Uterus (tissue), 2 donors: ENCODE data around the gene RBMS3.
"Not testable (repeated sequence)": the region's sequence is repeated elsewhere in the genome, so short reads cannot be mapped to it uniquely, and the experiment has no call there.

ENCODE experiments used
- POLR2A ChIP-seq, 2 donors: fragments of 450-650 bp; IDR thresholded peaks; one replicate each; pipeline ENCODE4 v1.6.1; 2016; ENCODE audit warnings: antibody characterized with exemption in 2 of 2, mild to moderate bottlenecking in 1 of 2, moderate library complexity in 1 of 2
- TF ChIP-seq, protein P1 (sequence below), 4 experiments: fragments of 200-600 bp in 2 of 4; fragments of 450-650 bp in 2 of 4; sonication (generic) in 2 of 4; IDR thresholded peaks; one replicate each; pipeline ENCODE4 v1.5.1; 2016 to 2019; ENCODE audit warnings: antibody characterized with exemption in 4 of 4, mild to moderate bottlenecking in 2 of 4, moderate library complexity in 1 of 4

GRCh38 chr3:29808324-29808723 lies 527.5 kb downstream of the RBMS3 start:
- TF ChIP-seq POLR2A (IDR thresholded peaks at IDR 0.05): not testable (repeated sequence)
- TF ChIP-seq, protein P1, sequence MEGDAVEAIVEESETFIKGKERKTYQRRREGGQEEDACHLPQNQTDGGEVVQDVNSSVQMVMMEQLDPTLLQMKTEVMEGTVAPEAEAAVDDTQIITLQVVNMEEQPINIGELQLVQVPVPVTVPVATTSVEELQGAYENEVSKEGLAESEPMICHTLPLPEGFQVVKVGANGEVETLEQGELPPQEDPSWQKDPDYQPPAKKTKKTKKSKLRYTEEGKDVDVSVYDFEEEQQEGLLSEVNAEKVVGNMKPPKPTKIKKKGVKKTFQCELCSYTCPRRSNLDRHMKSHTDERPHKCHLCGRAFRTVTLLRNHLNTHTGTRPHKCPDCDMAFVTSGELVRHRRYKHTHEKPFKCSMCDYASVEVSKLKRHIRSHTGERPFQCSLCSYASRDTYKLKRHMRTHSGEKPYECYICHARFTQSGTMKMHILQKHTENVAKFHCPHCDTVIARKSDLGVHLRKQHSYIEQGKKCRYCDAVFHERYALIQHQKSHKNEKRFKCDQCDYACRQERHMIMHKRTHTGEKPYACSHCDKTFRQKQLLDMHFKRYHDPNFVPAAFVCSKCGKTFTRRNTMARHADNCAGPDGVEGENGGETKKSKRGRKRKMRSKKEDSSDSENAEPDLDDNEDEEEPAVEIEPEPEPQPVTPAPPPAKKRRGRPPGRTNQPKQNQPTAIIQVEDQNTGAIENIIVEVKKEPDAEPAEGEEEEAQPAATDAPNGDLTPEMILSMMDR (IDR thresholded peaks at IDR 0.05): not testable (repeated sequence)
